ENCODE measurements around the gene NMNAT2. TPM values are rescaled to one million over a fixed set of nuclear protein-coding genes. Genes with fewer than 3 reads are reported as not detected.

The NMNAT2 gene
- total and polyA plus RNA-seq, 2 donors (not counting 3 experiments of a cell fraction or from before 2014, with no cell fraction given) = 0.28 to 0.38 TPM

DNA sequence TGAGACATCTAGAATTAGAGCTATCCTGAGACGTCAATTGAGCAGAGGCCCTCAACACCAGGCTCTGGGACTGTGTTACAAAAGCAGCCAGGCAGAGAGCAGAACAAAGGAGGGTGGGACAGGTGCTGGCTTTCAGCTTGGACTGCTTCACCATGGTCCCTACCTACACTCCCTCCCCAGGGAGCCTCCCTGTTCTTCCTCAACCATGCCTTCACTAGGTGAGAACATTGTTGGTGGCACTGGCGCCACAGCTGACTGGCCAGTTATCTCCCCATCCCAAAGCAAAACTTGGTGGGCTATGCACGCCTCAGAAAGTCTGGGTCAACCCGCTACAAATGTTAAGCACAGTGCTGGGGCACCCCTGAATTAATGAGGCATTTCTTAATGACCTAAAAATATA, 87.8 kb downstream of the NMNAT2 start:
- no peak for TF ChIP-seq GATA2 (IDR thresholded peaks at IDR 0.05; ENCODE audit: insufficient read depth, insufficient read length, low read depth, low read length)
- TF ChIP-seq, protein P1, sequence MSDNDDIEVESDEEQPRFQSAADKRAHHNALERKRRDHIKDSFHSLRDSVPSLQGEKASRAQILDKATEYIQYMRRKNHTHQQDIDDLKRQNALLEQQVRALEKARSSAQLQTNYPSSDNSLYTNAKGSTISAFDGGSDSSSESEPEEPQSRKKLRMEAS (IDR thresholded peaks at IDR 0.05; ENCODE audit: insufficient read depth, insufficient read length) = no peak
- TF ChIP-seq JUN (IDR thresholded peaks at IDR 0.05; ENCODE audit: borderline replicate concordance, insufficient read depth, insufficient read length, low read depth) = no peak
- TF ChIP-seq POLR2AphosphoS5 (IDR thresholded peaks at IDR 0.05; ENCODE audit: insufficient read depth, low read depth, low read length) = no peak
- no peak for TF ChIP-seq CTCF (IDR thresholded peaks at IDR 0.05; ENCODE audit: extremely low read depth in 1 of 2, insufficient read depth in 1 of 2, low read depth in 1 of 2, low read length in 2 of 2)
- no peak for TF ChIP-seq POLR2A (IDR thresholded peaks at IDR 0.05; ENCODE audit: low read depth, low read length)
- TF ChIP-seq MYC (IDR thresholded peaks at IDR 0.05; ENCODE audit: low read depth, low read length) = no peak
- no peak for TF ChIP-seq EZH2 (IDR thresholded peaks at IDR 0.05; ENCODE audit: borderline replicate concordance, low read depth, low read length, severe bottlenecking)
- TF ChIP-seq FOS (IDR thresholded peaks at IDR 0.05; ENCODE audit: borderline replicate concordance, insufficient read depth, low read length) = no peak
- Histone ChIP-seq H3K4me1 (ENCODE audit: control insufficient read depth, extremely low read depth, insufficient read depth, low read length) (no peaks in the 10 kb centered on the region), H4K20me1 (replicated peaks; ENCODE audit: control insufficient read depth, extremely low read depth, insufficient read depth, low read length) (no peaks in the 10 kb centered on the region), H3K36me3 (ENCODE audit: control insufficient read depth in 2 of 2, extremely low read depth in 1 of 2, insufficient read depth in 2 of 2, low read length in 2 of 2) (no peaks in the 10 kb centered on the region), H3K9ac (replicated peaks; ENCODE audit: extremely low read depth, insufficient read depth, low read length) (no peak overlapping the region), H3K9me3 (replicated peaks; ENCODE audit: control insufficient read depth, insufficient read depth, low read length) (no peaks in the 10 kb centered on the region), H2AFZ (ENCODE audit: low read depth, low read length) (no peak overlapping the region), H3K27me3 (ENCODE audit: control insufficient read depth in 2 of 2, insufficient read depth in 2 of 2, low read length in 2 of 2) (peaks cover 15 to 18% of the 10 kb centered on the region in 2 experiments), H3K79me2 (ENCODE audit: control insufficient read depth, insufficient read depth, low read length) (no peaks in the 10 kb centered on the region), H3K4me3 (replicated peaks in 1 of 3; ENCODE audit: insufficient read depth in 1 of 3, low read depth in 1 of 3, low read length in 3 of 3) (no peak overlapping the region), H3K4me2 (ENCODE audit: insufficient read depth, low read length) (no peak overlapping the region), H3K27ac (ENCODE audit: insufficient read depth, low read depth, low read length) (no peak overlapping the region), H3K9me1 (replicated peaks; ENCODE audit: control insufficient read depth, extremely low read depth, insufficient read depth, low read length) (no peaks in the 10 kb centered on the region)
- BruUV-seq (replicated peaks) = no TSS peak
- CTCF ChIA-PET = no interaction called here
- intact Hi-C loops (cut with micrococcal nuclease) = no loop called here
- dilution Hi-C loops (cut with MboI; ENCODE audit: extremely low pct_ligation_motif_present, low sequenced_read_pairs) = no loop called here
- DNase-seq (ENCODE audit: low read depth, low spot score) (no peak), FAIRE-seq (no peak)
- POLR2A ChIA-PET = no interaction called here
